NCI-H226 (cell line): ENCODE results near the gene MSL1.
A peak's percentile ranks its signal among the peaks of the same experiment; 100 is the strongest.

Experiments
- DNase-seq: peaks from one replicate; pipeline ENCODE4 v3.0.0-alpha.2; 2015

Gene MSL1

DNA sequence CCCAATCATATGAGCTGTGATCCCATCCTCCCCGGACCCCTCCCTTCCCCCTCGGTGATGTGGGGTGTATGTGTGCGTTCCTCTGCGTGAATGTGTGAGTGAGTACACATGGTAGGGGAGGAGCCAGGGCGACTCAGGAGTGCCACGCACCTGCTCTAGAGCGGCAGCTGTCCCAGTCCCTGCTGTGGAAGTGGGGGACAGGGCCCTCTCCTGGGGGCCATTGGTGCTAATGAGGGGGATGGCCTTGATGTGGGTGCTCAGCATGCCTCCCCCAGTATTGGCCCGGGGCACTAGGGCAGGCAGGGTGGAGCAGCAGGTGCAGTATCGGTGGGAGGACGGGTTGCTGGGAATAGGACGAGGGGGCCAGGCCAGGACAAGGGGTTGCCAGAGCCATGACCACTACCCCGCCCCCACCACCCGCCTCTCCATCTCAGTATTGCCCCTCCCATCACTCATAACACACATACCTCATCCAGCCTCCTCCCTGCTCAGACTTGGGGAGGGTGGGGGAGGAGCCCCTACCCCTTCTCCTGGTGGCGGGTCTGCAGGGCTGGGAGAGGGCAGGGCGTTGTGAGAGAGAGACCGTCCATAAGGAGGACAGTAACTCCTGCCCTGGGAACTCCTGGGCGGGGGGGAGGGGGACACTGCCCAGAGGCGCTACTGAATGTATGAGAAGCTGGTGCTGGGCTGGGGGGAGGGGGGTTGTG is 29.9 kb upstream of the MSL1 start:
- DNase-seq, result no peak

DNA sequence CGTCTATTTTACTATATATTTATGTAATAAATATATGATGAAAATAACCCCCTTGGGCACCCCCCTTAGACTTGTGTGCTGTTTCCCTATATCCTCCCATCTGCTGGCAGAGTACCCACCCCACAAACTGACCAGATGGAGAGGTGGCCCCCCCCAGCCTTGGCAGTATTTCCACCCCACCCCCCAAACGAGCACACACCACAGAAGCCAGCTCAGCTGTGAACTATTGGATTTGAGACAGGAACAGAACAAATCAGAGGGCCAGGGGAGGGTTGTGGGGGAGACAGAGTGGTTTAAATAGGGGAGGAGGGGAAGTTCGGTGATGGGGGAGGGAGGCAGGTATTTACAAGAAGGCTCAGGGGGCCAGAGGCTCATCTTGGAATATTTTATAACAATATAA is 29.2 kb upstream of the MSL1 start:
- no peak for DNase-seq

DNA sequence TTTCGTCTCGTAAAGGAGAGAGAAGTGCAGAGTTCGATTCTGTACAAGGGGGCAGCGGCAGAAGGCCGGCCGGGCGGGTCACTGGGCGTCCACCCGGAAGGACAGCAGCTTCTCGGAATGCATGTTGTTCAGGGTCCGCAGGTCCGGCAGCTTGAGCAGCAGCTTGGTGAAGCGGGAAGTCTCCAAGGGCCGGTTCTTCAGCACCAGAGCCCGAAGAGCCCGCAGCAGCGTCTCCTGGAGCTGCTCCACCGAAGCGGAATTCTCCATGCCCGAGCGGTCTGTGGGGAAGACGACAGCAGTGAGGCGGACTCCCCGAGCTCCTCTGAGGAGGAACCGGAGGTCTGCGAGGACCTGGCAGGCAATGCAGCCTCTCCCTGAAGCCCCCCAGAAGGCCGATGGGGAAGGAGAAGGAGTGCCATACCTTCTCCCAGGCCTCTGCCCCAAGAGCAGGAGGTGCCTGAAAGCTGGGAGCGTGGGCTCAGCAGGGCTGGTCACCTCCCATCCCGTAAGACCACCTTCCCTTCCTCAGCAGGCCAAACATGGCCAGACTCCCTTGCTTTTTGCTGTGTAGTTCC is 28.7 kb upstream of the MSL1 start:
- no peak for DNase-seq

DNA sequence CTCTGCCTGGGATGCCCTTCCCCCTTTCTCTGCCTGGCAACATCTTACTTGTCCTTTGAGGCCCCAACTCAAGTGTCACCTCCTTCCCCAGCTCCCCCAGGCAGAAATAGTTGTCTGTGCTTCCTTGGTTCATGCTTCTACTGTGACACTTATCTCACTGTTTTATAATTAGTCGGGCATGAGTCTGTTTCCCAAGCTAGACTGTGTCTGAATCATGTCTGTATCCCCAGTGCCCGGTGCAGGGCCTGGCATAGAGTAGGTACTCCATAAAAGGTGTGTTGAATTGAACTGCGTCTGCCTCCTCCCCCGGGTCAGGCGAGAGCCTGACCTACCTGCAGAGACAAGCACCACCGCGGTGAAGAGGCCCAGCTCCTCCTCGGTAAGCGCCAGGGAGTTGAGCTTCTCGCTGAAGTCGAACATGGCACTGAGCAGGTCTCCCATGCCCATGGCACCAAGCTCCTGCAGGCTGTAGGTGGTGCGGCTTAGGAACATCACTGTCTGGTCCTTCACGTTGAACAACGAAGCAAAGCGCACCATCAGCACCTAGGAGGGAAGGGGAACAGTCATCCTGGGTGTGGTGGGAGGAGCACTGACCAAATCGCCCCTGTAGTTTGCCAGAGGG is 28.1 kb upstream of the MSL1 start:
- DNase-seq, result no peak

DNA sequence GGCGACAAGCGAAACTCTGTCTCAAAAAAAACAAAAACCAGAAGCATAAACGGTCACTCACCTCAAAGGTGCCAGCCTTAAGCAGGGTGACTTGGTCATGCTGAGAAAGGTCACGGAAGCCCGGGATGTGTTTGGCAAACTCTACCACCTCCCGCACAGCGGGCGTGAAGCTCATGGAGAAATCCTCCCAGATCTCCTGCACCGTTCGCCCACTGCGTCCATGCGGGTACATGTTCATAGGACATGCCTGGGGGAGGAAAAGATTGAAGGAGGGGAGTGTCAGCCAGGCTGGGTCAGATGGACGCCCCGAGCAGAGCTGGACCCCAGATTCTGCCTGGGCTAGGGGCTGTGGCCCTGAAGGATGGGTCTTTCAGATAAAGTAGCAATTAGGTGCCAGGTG is 26.9 kb upstream of the MSL1 start:
- no peak for DNase-seq

DNA sequence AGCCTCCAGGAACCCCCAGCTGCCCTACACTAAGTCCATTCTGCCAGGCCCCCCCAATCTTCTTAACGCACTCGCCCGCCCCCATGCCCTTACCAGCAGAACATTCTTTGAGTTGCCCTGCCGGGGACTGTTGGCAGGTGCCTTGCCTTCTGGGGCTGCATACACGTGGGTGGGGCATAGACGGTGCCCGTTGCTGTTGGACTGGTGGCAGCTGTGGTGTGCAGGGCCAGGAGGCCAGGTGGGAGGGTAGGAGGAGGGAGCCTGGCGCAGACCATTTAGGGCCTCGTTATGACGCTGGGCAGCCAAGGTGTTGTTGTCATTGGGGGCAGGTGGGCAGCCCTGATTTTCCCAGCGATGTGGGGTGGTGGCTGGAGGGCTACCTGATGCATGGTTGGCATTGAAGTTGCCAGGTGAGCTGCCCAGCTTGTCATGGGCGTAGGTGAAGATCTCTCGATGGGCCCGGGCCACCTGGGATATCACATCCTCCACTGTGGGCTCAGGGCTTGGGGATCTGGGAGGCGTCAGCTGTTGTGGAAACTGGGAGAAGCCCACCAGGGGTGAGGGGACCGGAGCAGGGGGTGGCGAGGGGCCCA is 26.3 kb upstream of the MSL1 start:
- no peak for DNase-seq

DNA sequence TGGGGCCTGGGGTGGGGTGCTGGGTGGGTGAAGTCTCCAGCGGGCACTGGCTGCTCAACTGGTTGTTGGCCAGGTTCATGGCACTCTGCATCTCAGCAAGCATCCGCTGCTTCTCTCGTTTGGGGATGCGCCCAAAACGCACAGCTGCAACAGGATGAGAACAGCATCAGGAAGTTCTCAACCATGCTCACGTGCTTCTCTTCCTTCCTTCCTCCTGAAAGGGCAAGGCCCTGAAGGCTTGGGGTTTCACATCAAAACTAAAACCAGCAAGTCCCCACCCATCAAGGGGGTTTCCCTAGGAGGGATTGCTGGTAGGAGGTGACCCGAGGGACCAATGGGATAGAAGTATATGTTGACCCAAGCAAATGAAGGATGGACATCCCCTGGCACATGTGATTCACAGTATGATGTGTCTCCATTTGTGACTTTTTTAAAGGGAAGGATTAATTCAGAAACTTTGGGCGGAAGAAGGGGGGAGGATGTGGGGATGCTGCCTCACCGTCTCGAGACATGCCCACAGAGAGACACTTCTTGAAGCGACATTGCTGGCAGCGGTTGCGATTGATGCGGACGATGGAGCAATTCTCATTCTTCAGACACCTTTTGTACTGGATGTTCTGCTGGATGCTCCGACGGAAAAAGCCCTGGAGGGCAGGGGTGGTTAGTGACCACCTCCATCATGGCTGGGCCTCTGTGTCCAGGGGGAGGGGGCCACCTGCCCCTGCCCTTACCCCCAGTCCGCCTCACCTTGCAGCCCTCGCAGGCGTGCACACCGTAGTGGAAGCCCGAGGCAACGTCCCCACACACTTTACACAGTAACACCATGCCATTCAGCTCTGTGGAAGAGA is 25.6 kb upstream of the MSL1 start:
- DNase-seq, result no peak

DNA sequence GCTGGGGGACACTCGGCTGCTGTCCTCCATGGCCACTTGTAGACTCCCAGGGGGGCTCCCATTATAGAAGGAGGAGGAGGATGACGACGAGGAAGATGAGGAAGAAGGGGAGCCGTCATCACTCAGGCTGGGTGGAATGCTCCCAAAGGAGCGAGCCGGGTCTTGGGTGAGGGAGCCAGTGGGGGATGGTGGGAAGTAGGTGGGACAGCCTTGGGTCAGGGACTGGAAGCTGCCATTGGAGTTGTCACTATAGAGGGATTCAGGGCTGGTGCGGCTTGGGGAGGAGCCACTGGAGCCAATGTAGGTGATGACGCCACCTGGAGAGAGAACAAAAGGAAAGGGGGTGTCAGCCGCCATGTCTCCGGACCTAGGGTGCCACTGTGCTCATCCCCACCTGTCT is 24.7 kb upstream of the MSL1 start:
- DNase-seq, result no peak

DNA sequence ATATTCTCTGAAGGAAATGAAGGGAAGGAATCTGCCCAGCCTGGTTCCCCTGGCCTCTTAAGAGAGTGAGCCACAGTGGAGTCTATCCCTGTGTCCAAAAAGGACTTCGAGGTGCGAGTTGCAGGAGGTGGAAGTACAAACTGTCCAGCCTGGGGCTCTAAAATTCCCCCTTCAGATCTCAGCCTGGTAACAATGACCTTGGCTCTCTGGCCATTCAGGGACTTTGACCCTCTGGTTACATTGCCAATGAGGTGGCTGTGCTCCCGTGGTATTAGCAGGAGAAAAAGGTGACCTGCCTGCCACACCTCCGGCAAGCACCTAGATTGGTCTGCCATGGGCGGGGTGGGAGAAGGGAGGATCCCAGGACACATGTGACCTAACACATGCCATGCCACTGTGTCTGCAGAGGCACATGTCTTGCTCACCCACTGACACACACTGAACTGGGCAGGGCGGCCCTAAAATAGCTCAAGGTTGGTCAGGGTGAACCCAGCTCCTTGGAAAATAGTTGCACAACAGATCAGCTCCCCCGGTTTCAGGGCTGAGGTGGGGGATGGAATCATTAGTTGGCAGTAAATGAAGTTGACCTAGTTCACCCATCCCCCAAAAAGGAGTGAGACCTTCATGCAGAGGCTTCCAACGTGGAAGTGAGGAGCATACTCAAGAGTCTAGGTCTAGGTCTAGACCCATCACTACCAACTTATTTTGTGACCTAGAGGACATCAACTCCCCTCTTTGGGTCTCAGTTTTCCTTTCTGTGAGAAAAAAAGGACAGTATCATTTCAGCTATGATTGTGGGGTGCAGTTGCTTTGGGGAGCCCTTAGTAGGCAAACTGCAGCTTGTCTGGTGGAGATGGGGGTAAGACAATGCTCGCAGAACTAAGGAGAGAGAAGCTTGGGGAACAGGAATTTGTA is 23.6 kb upstream of the MSL1 start:
- DNase-seq, result peak; percentile 7

DNA sequence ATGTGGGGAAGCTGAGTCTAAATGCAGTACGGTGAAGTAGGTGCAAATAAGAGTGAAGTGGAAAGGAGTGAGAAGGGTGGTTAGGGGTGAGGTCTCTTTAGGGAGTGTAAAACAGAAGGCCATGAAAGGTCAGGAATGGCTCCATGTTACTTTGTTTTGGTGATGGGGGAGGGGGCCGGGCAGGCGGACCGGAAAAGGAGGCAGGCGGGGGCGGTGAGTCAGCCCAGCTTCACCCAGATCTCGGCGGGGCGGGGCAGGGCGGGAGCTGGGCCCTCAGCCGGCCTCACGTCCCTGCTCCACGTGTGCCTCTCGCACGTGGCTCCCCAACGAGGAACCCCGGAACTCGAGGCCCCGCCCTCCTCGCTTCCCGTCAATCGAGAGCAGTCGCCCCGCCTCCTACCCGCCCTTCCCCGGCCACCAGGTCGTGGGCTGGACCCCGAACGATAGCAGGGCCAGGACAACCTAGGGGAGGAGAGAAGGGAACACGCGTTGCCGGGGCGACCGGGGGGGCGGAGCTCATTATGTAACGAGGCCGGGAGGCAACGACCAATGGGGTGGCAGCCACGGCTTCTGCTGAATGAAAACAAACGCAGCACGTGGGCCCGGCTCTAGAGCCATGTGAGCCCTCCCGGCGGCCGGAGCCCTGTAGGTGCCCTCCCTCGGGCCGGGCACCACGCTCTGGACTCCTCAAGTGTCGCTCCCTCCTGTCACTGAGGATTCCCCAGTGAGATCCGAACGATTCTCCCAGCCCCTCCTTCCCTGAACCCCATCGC is 22.7 kb upstream of the MSL1 start:
- peak; percentile 98 for DNase-seq

DNA sequence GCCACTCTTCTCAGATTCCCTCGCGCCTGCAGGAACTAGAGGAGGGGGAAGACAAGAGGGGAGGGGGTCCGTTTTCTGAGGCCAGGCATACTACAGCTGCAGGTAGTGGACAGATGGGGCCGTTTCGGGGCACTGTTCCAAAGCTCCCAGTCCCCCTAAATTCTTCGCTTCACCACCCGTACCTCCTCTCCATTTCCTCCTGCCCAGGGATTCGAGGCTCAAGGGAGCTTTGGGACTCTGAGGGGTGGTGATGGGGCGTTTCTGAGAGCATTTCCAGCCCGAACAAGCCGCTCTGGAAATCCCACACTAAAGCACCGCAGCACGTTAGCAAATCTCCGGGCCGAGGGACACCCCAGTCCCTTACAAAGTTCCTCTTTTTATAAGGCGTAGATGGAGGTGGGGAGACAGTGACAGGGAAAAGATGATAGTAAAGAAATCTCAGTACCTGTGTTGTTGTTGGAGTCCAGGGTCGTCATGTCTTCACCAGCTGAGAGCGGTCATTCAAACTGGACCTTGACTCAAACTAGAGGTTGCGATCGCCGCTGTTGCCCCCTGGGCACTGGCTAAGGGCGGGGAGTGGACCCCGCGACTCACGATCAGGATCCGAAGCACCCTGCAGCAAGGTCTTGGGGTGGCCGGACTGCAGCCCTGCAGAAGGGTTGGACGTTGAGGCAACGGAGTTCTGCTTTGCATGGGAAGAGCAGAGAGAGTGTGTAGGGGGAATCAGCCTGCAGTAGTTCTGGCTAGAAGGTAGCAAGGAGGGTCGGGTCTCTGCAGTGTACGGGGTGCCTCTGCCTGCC is 22.0 kb upstream of the MSL1 start:
- DNase-seq, result no peak

DNA sequence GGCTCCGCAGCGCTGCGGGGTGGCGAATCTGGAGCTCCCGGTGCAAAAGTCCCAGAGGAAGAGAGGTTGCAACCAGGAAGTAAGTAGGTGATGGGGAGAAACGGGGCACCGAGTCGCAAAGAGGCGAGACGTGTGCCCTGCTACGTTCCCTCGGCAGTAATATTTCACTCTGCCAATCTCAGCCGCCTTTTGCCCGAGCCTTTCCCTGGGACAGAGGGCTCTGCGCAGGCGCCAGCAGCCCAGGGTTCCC is 21.4 kb upstream of the MSL1 start, which contains the start of gene NR1D1:
Gene NR1D1 (minus strand): TSS at position 171 of the 250 bp plus-strand sequence. CDS start 495 bp downstream, outside the sequence.
- DNase-seq, result no peak

DNA sequence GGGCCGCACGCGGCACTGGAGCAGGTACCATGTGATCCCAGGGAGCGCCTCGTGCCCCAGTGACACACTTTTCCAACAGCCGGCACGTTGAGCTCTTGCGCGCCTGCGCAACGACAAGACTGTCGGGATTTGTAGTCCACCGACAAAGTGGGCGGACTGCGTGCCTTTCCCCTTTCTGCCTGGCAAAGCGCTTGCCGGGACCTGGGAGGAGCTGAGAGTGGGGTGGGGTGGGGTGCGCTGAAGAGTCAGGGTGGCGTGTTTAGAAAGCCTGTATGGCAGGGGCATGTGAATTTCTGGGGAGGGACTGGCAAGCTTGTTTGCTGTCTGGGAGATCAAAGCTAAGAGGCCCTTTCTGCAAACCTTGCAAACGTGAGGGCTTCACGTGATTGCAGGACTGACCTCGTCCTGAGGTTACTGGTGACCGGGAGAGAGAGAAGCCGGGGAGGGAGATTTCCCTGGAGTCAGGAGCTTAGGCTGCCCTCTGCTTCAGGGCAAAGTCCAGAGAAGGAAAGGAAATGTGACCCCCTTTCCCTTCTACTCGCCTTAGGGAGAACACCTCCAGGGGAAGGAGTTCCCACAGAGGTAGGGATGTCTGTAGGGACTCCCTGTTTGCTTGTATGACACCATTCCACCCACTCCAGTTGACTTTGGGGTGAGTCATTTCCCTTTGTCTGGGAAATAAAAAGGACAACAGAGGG is 21.0 kb upstream of the MSL1 start:
- DNase-seq, result peak; percentile 98

DNA sequence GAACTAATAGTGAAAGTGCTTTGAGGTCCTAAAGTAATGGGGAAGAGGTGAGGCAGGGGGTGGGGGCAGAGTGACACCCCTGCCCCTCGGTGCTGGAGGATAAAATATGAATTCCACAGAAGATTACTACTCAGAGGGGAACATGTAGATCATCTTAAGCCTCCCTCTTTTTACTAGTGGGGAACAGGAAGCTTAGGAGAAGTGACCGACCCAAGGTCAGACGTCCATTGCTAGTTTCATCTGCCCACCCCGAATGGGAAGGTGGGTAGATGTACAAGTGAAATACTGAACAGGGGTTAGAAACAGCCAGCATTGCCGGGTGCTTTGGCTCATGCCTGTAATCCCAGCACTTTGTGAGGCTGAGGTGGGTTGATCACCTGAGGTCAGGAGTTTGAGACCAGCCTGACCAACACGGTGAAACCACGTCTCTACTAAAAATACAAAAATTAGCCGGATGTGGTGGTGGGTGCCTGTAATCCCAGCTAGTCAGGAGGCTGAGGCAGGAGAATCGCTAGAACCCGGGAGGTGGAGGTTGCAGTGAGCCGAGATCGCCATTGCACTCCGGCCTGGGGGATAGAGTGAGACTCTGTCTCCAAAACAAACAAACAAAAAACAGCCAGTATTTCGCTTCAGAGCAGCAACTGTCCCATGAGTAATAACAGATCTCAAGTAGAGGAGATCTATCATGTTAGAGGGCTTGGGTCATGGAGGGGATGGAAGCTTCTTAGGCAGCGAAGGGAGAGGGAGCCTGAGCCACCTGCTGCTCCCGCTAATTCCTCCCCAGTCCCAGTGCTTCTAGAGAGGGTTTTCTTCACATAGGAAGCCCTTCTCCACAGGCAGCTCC is 20.2 kb upstream of the MSL1 start:
- no peak for DNase-seq

DNA sequence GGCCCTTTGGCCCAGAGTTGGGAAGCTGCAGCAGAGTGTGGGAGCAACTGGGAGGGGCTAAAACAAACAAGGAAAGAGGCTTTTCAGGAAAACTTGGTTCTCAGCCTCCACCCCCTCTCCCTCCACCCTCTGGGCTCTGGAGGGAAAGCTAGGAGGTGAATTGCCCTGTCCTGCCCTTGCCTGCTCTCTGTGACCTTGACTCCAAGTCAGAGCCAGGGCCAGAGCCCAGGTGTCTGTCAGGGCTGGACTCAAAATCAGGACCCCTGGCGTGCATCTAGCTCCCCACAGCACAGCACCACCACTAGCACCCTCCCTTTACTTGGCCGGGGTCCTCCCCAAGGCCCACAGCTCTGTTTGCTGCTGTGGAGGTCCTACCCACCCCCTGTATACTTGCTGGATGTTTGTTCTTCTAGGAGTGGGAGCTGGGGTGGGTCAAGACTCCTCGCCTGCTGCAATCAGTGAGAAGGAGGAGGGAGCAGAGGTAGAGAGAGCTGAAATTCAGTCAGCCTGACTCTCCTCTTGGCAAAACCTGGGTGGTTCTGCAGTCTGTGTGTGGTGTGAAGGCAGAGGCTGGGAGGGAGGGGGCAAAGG is 18.6 kb upstream of the MSL1 start:
- DNase-seq, result no peak

DNA sequence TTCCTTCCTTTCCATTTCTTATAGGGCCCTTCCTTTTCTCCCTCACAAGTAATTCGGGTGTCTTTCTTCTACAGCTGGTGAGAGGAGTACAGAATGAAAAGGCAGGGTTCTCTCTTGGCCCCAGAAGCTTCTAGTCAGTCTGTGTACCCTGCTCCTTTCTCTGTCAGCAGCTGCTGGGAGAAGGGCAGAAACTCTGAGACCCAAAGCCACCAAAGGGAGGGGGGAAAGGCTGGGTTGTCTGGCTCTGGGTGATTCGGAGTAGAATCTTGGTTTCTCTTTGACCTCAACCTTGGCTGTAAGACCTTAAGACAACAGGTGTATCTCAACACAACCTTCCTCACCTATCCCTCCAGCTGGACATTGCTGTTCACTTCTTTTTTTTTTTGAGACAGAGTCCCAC is 18.1 kb upstream of the MSL1 start:
- DNase-seq, result no peak

DNA sequence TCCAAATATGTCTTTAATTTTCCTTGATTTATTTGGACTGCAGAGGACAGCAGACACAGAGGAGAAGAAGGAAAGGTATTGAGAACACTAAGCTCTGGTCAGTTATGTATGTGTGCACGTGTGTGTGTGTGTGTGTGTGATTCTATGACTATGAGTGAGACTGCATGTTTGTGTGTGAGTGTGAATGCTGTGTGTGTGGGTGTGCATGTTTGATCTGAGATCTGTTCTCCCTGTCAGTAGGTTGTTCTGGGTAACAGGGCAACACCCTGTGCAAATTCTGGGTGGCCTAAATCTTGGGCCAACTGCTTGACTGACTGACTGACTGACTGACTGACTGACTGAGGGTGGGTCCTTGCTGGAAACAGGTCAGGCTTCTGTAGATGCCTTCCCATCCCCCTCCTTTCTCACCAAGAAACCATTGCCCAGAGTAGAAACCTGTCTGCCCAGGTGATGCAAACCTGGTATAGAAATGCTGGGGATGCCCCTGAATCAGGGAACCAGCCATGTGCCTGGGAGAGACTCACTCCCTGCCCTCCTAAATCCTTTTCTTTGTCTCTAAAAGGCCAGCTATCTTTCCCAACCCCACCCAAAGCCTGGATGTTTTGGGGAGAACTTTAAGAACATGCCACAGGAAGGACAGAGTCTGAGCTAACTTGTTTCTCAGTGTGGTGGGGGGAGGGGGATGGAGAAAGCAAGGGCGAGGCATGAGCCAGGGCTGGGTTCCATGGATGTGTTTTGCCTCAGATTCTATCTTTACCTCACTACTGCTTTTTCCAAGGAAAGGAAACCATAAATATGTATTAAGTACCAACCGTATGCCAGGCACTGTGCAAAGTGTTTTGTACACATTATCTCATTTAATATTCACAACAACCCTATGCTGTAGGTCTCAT is 16.9 kb upstream of the MSL1 start:
- no peak for DNase-seq
